Natural killer cell treated with Interleukin-12 subunit alpha and Interleukin-12 subunit beta and Interleukin-15 and Interleukin-18, amount 100 ng/mL, for 72 hours (primary cell): ENCODE results near the gene STEEP1. TPM values are rescaled to one million over a fixed set of nuclear protein-coding genes. Genes with fewer than 3 reads are reported as not detected.

Source experiments
- ATAC-seq, 2 donors: fragments of 150-1000 bp; cut with Tn5 transposase in 1 of 2; sonication (Bioruptor Pico), chemical (Tn5 transposase) in 1 of 2; 2 replicates each; pipeline ENCODE4 v1.10.0; 2021
- DNase-seq: peaks from one replicate; pipeline ENCODE4 v3.0.0; 2022; ENCODE audit warnings: low spot score
- H3K27ac Mint-ChIP-seq, 2 donors: 1 replicate in 1 of 2; 2 replicates in 1 of 2; pipeline ENCODE4 v1.8.0; 2022; ENCODE audit warnings: mixed read lengths in 2 of 2, mild to moderate bottlenecking in 1 of 2, moderate library complexity in 1 of 2
- H3K27me3 Mint-ChIP-seq, 2 donors: 1 replicate in 1 of 2; 2 replicates in 1 of 2; pipeline ENCODE4 v1.8.0; 2022; ENCODE audit warnings: mixed read lengths in 2 of 2
- H3K36me3 Mint-ChIP-seq: one replicate; pipeline ENCODE4 v1.8.0; 2022; ENCODE audit warnings: mixed read lengths
- H3K4me1 Mint-ChIP-seq, 2 donors: 1 replicate in 1 of 2; 2 replicates in 1 of 2; pipeline ENCODE4 v1.8.0; 2022; ENCODE audit warnings: low read depth in 2 of 2, mixed read lengths in 2 of 2, mild to moderate bottlenecking in 1 of 2
- H3K4me3 Mint-ChIP-seq: one replicate; pipeline ENCODE4 v1.8.0; 2022; ENCODE audit warnings: mixed read lengths
- H3K9me3 Mint-ChIP-seq: 2 replicates; pipeline ENCODE4 v1.8.0; 2022; ENCODE audit warnings: mixed read lengths
- total RNA-seq, 2 donors: library from RNA; stranded (reverse); gene quantifications; one replicate each; pipeline ENCODE4 v1.2.3, GENCODE V29; 2022

Gene STEEP1
- total RNA-seq, 2 donors from 2014 or later, result 20.8 to 24.2 TPM

GRCh38 chrX:119489212-119490074, 75.8 kb downstream of the STEEP1 start:
- Mint-ChIP-seq H3K4me1 (no peaks in the 10 kb centered on the region), H3K36me3 (no peaks in the 10 kb centered on the region), H3K4me3 (no peak overlapping the region), H3K27ac (no peak overlapping the region), H3K27me3 (peaks cover 0 to 8% of the 10 kb centered on the region in 2 donors), H3K9me3 (no peaks in the 10 kb centered on the region)
- no peak for ATAC-seq
- no peak for DNase-seq

GRCh38 chrX:119488749-119489148, 76.5 kb downstream of the STEEP1 start:
- Mint-ChIP-seq H3K4me3 (no peak overlapping the region), H3K27ac (no peak overlapping the region), H3K4me1 (no peaks in the 10 kb centered on the region), H3K27me3 (peaks cover 0 to 9% of the 10 kb centered on the region in 2 donors), H3K36me3 (no peaks in the 10 kb centered on the region), H3K9me3 (no peaks in the 10 kb centered on the region)
- DNase-seq (no peak), ATAC-seq (no peak)

Other genes starting within 250 kb of the STEEP1 start
- gene SLC25A43, start 166.1 kb downstream of the STEEP1 start, total RNA-seq, result 1 to 10 TPM; 4.7 to 6.4 TPM
- 100 to 1,000 TPM; 352 to 473 TPM for gene SLC25A5, start 97.0 kb downstream of the STEEP1 start, total RNA-seq
- gene UBE2A, start 9.2 kb upstream of the STEEP1 start, total RNA-seq, result 10 to 100 TPM; 58.3 to 60.0 TPM
- 10 to 100 TPM; 15.8 to 24.4 TPM for gene NKRF, start 41.0 kb upstream of the STEEP1 start, total RNA-seq
- gene SEPTIN6, start 127.8 kb upstream of the STEEP1 start, total RNA-seq, result 10 to 100 TPM; 79.7 to 84.0 TPM
- not detected for gene SOWAHD, start 193.2 kb upstream of the STEEP1 start, total RNA-seq
- 1,000 to 10,000 TPM; 1,043 to 1,156 TPM for gene RPL39, start 226.2 kb upstream of the STEEP1 start, total RNA-seq